ENCODE results near the gene TSHR.

DNA sequence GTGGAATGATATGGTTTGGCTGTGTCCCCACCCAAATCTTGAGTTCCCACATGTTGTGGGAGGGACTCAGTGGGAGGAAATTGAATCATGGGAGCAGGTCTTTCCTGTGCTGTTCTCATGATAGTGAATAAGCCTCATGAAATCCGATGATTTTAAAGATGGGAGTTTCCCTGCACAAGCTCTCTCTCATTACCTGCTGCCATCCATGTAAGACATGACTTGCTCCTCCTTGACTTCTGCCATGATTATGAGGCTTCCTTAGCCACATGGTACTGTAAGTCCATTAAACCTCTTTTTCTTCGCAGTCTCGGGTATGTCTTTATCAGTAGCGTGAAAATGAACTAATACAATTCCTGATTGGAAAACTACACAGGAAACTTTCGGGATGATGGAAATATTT lies 100.5 kb downstream of the TSHR start:
- TF ChIP-seq POLR2AphosphoS5 (IDR thresholded peaks at IDR 0.05; ENCODE audit: low read depth, low read length) (no peak), CEBPB (IDR thresholded peaks at IDR 0.05; ENCODE audit: low read depth) (no peak), RAD21 (IDR thresholded peaks at IDR 0.05; ENCODE audit: low read depth) (no peak), ZNF274 (IDR thresholded peaks at IDR 0.05; ENCODE audit: low read depth, low read length) (no peak), POLR2A (IDR thresholded peaks at IDR 0.05; ENCODE audit: borderline replicate concordance, extremely low read depth, insufficient read depth, insufficient read length) (no peak), EGR1 (IDR thresholded peaks at IDR 0.05; ENCODE audit: low read depth) (no peak)
- TF ChIP-seq, protein P1, sequence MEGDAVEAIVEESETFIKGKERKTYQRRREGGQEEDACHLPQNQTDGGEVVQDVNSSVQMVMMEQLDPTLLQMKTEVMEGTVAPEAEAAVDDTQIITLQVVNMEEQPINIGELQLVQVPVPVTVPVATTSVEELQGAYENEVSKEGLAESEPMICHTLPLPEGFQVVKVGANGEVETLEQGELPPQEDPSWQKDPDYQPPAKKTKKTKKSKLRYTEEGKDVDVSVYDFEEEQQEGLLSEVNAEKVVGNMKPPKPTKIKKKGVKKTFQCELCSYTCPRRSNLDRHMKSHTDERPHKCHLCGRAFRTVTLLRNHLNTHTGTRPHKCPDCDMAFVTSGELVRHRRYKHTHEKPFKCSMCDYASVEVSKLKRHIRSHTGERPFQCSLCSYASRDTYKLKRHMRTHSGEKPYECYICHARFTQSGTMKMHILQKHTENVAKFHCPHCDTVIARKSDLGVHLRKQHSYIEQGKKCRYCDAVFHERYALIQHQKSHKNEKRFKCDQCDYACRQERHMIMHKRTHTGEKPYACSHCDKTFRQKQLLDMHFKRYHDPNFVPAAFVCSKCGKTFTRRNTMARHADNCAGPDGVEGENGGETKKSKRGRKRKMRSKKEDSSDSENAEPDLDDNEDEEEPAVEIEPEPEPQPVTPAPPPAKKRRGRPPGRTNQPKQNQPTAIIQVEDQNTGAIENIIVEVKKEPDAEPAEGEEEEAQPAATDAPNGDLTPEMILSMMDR (IDR thresholded peaks at IDR 0.05 in 2 of 3, conservative IDR thresholded peaks at IDR 0.05 in 1 of 3; ENCODE audit: borderline replicate concordance in 1 of 3, insufficient read depth in 1 of 3, low read depth in 2 of 3, low read length in 2 of 3), result no peak
- TF ChIP-seq, protein P2, sequence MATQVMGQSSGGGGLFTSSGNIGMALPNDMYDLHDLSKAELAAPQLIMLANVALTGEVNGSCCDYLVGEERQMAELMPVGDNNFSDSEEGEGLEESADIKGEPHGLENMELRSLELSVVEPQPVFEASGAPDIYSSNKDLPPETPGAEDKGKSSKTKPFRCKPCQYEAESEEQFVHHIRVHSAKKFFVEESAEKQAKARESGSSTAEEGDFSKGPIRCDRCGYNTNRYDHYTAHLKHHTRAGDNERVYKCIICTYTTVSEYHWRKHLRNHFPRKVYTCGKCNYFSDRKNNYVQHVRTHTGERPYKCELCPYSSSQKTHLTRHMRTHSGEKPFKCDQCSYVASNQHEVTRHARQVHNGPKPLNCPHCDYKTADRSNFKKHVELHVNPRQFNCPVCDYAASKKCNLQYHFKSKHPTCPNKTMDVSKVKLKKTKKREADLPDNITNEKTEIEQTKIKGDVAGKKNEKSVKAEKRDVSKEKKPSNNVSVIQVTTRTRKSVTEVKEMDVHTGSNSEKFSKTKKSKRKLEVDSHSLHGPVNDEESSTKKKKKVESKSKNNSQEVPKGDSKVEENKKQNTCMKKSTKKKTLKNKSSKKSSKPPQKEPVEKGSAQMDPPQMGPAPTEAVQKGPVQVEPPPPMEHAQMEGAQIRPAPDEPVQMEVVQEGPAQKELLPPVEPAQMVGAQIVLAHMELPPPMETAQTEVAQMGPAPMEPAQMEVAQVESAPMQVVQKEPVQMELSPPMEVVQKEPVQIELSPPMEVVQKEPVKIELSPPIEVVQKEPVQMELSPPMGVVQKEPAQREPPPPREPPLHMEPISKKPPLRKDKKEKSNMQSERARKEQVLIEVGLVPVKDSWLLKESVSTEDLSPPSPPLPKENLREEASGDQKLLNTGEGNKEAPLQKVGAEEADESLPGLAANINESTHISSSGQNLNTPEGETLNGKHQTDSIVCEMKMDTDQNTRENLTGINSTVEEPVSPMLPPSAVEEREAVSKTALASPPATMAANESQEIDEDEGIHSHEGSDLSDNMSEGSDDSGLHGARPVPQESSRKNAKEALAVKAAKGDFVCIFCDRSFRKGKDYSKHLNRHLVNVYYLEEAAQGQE (IDR thresholded peaks at IDR 0.05; ENCODE audit: low read depth), result no peak
- TF ChIP-seq, protein P3, sequence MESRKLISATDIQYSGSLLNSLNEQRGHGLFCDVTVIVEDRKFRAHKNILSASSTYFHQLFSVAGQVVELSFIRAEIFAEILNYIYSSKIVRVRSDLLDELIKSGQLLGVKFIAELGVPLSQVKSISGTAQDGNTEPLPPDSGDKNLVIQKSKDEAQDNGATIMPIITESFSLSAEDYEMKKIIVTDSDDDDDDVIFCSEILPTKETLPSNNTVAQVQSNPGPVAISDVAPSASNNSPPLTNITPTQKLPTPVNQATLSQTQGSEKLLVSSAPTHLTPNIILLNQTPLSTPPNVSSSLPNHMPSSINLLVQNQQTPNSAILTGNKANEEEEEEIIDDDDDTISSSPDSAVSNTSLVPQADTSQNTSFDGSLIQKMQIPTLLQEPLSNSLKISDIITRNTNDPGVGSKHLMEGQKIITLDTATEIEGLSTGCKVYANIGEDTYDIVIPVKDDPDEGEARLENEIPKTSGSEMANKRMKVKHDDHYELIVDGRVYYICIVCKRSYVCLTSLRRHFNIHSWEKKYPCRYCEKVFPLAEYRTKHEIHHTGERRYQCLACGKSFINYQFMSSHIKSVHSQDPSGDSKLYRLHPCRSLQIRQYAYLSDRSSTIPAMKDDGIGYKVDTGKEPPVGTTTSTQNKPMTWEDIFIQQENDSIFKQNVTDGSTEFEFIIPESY (IDR thresholded peaks at IDR 0.05; ENCODE audit: extremely low read depth, insufficient replicate concordance, low read length), result no peak

All from HCT116 (cell line).